Measurements from ENCODE around the gene RELL2.

- TF ChIP-seq POLR2A (IDR thresholded peaks at IDR 0.05) = no peak
- TF ChIP-seq, protein P1, sequence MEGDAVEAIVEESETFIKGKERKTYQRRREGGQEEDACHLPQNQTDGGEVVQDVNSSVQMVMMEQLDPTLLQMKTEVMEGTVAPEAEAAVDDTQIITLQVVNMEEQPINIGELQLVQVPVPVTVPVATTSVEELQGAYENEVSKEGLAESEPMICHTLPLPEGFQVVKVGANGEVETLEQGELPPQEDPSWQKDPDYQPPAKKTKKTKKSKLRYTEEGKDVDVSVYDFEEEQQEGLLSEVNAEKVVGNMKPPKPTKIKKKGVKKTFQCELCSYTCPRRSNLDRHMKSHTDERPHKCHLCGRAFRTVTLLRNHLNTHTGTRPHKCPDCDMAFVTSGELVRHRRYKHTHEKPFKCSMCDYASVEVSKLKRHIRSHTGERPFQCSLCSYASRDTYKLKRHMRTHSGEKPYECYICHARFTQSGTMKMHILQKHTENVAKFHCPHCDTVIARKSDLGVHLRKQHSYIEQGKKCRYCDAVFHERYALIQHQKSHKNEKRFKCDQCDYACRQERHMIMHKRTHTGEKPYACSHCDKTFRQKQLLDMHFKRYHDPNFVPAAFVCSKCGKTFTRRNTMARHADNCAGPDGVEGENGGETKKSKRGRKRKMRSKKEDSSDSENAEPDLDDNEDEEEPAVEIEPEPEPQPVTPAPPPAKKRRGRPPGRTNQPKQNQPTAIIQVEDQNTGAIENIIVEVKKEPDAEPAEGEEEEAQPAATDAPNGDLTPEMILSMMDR (IDR thresholded peaks at IDR 0.05) = no peak
Observed at GRCh38 chr5:141608046-141608445, 28.8 kb upstream of the RELL2 start.

All from sigmoid colon (tissue), 3 donors.